Measurements from ENCODE around the gene CDH23. TPM values are rescaled to one million over a fixed set of nuclear protein-coding genes. Genes with fewer than 3 reads are reported as not detected.

Gene CDH23
- polyA plus RNA-seq, 3 donors = 0.83 to 1.3 (median 0.96) TPM

DNA sequence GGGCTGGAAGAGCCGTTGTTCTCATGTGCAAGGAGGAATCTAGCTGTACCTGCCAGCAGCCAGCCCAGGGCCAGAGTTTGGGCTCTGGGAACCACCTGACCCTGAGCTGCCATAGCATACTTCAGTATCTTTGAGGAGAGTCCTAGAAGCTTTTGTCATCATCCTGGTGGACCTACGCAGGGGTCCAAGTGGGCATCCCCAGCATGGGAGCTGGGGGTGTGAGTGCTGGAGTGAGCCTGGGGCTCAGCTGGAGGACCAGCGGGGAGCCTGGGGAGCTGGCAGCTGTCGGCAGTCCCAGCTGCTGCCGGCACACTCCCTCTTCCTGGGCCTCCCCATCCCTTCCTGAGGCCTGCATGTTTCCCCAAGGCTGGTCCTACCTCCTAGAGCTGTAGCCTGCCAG, 290.4 kb downstream of the CDH23 start:
- DNase-seq = no peak

DNA sequence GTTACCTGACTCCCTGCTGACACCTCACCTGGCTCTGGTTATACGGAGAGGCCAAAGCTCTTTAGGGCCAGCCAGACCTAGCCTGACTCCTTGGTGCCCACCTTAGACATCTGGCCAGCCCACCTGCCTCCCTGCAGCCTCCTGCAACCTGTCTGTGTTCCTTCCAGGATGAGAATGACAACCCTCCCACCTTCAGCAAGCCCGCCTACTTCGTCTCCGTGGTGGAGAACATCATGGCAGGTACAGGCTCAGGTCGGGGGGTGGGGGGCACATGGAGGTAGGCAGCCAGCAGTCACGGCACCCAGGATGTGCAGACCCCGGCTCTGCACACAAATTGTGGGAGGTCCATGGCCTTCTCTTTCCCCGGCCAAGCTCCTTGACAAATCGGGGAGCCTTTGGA, 290.8 kb downstream of the CDH23 start:
- DNase-seq = no peak

DNA sequence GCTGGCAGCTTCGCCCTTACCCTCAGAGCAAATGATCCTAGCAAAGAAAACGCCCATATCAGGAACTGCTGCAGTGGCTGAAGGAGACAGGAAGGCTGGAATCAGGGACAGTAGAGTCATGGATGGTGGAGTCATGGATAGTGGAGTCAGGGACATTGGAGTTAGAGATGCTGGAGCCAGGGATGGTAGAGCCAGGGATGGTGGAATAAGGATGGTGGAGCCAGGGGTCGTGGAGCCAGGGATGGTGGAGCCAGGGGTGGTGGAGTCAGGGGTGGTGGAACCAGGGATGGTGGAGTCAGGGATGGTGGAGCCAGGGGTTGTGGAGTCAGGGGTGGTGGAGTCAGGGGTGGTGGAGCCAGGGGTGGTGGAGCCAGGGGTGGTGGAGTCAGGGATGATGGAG, 291.5 kb downstream of the CDH23 start:
- DNase-seq = no peak

DNA sequence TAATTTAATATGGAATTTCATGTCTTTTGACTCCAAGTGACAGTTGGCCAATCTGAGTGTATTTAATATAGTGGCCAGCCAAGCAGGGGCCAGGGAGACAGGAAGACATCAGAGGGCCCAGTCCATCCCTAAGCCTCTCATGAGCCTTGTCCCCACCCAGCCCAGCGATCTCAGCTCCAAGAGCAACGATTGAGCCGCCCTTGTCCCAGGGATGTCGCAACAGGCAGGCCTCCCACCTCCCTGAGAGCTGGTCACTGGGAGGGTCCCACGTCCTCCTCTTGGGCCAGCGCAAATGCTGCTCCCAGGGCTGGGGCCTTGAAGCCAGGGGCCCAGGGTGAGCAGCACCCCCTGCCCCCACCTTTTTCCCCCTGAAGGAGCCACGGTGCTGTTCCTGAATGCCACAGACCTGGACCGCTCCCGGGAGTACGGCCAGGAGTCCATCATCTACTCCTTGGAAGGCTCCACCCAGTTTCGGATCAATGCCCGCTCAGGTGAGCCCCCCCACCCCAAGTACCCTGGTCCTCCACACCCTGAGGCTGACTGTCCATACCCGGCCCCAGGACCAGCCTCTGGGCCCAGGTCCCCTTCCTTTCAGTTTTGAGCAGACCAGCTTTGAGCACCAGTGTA, 293.5 kb downstream of the CDH23 start:
- DNase-seq = no peak

DNA sequence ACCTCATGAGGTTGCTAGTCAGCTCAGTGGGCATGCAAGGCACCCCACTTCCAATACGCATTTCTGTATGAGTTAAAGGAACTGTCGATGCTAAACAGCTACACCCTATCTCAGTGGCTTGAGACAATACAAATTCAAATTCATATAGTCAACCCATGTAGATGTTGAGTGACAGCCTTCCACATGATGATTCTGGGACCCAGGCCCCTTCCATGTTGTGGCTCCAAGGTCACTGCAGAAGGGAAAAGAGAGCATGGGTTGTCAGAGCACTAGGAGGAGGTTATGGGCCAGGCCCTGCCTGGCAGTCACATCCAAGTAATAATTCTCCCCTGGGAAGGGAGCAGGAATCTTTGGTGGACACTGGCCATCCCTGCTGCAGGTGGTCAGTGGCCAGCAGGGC, 294.7 kb downstream of the CDH23 start:
- no peak for DNase-seq

DNA sequence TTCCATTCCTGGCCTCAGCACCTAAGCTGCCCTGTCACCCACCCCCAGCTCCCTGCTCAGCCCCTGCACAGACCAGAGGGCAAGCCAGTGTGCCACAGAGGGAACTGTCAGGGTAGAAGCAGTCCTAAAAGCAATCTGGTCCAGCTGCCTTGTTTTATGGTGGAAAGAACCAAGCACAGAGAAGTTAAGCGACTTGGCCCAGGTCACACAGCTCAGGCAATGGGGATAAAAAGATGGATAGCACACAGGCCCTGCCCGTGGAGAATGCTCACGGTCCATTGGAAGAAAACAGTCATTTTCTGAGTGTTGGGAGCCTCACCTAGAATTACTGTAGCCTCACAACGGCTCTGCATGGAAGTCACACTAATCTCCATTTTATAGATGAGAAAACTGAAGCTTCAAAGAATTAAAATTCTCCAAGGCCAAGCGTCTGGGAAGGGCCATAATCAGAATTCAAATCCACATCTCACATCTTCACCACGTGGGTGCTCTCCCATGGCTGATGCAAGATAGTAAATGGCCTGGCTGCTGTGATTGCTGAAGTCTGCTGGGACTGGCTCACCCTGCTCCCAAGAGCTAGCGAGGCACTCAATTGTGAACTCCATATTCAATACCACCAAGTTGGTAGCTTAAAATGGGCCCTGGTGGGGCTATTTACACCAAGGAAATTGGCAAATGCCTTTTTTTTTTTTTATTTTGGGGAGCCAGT, 296.0 kb downstream of the CDH23 start:
- no peak for DNase-seq

DNA sequence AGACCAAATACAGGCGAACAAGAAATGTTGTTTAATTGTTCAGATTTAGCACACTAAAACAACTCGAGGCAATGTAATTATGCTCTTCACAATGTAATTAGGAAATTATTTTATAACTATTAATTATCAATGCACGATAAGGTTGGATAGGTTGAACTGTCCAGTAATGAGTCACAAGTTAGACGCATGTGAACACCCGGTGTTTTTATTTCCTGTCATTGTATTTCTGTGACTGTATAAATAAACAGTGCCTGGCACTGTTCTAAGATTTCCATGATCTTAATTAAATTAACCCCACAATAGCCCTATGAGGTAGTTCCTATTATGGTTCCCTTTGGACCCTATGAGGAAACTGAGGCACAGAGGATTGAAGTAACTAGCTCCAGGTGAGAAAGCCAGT, 296.7 kb downstream of the CDH23 start:
- DNase-seq = no peak

DNA sequence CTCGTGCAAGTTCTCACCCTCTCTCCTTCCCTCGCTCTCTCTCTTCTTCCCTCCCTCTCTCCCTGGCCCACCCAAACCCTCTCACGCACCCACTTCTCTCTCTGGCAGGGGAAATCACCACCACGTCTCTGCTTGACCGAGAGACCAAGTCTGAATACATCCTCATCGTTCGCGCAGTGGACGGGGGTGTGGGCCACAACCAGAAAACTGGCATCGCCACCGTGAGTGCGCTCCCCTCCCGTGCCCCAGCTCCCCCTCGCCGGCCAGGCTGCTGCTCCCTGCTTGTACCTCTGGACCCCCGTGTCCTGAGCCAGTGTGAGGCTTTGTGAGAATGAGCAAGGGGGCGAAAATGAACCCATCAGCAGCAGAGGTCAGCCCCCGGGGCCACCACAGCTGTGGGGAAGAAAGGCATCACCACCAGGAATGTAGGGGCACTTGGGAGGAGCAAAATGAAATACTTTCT, 297.4 kb downstream of the CDH23 start:
- no peak for DNase-seq

DNA sequence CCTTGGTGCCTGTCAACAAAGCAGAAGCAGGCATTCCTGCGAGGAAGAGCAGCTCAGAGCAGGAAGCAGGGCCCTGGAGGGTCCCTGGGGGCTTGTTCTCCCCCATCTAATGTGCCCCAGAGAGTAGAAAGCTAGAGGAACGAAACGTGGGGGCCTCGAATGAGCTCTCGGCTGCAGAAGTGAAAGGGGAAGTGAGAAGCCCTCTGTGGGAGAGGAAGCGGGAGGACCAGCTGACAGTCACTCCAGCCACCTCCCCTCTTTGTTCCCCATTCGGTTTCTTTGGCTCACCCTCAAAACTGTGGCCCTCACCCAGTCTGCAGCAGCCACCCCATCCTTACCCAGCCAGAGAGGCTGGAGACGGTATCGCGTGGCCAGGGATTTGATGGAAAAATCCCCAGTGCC, 297.8 kb downstream of the CDH23 start:
- no peak for DNase-seq

DNA sequence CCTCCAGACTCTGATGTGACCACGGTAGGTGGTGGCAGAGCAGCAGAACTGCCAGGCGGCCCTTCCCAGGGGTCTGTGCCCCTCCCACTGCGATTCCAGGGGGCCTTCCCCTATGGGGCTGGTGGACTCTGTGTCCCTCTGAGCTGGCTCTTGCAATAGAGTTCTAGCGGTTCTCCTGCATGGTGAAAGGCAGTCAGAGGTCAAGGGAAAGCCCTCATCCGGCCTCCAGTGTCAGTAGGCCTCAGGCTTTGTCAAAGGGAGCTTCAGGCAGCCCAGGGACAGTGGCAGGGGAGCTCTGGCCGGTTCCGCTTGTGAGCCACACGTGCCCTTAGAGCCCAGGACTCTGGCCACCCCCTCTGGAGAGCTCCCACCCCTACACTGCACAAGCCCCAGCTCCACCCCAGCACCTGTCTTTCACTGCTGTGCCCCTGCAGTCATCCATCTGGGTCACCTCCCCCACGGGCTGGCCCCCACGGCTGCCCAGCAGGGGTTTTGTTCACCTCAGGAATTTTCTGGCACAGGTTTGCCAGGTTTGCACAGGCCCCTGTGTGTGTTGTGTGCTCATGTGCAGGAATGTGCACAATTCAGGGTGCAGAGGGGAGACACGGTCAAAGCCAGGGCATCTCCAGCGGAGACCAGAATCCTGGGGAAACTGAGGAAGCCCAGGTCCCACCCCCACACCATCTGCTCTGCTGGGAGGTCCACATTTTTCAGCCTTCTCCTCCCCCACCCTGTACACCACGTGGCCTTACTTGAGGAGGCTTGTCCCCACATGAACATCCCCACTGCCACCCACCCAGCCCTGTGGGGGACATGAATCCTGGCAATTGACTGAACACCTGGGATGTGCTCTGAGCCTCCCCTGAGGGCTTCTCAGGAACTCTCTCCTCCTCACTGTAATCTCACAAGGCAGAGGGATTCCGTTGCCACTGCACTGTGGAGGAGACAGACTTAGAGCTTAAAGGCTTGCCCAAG, 299.1 kb downstream of the CDH23 start:
- DNase-seq = no peak

DNA sequence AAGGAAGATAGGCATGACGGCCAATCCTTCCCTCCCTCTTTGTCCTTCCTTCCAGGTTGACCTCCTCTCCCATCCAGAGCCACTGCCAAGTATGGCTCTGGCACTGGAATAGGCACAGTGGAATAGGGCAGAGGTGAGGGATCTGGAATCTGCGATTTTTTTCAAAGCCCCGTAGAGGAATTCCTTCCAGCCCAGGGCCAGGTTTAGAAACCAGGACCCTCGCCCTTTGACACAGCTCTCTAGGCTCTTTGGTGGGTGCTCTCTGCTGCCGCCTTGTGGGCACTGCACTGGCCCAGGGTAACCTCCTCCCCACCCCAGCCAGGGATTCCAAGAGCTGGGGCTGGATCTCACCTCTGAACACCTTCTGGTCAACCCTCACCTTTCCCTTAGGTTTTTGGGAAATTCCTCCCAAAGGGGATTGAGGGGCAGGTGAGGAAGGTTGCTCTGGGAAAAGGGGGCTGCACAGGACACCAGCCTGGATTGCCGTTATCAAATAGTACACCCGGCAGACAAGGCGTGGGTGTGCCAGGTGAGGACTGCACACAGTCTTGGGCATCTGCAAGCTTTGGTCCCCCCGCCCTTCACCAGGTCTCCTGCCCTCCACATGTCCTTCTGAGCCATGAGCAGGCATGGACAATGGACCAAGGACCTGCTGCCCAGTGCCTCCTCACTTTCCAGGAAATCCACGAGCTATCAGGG, 300.1 kb downstream of the CDH23 start:
- DNase-seq = no peak

DNA sequence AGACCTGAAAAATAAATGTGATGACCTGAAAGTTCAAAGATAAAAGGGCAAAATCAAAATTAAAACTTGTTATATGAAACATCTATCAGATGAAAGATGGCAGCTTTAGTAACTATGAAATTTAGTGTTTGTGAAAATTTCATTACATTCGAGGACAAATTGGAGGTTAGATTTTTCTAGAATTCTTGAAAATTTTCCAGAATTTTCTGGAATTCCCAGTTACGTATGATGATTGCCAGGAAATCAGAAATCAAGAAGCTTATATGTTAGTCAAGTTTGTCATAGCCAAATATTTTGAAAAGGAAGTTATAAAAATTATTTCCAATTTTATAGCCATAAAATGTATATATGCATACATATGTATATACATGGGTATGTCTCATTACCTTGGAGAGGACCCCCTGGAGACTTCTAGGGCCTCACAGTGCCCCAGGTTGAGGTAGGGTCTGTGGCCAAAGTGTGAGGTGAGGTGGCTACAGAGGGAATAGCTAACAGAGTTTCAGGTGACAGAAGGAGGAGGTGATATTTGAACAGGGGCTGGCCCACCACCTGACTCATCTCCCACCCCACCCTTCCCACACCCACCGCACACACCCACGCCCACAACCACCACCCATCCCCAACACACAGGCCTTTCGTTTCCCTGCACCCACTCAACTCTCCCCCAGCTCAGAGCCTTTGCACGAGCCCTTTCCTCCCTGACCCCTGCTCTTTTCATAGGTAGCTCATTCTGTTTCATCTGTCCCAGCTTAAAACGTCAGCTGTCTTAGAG, 301.4 kb downstream of the CDH23 start:
- no peak for DNase-seq

DNA sequence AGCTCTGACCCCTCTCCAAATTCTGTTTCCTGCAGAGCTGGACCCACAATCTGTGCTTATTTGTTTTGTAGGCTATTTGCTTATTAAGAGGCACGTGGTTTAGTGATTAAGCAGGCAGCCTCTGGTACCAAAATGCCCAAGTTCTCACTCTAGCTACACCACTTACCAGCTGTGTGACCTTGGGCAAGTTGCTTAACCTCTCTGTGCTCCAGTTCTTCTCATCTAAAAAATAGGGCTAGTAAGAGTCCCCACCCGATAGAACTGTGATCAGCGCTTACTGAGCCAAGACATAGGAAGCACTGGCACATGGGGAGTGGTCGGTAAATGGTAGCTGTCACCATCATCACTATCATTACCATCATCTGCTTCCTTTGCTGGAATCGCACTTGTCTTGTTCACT, 302.0 kb downstream of the CDH23 start:
- no peak for DNase-seq

DNA sequence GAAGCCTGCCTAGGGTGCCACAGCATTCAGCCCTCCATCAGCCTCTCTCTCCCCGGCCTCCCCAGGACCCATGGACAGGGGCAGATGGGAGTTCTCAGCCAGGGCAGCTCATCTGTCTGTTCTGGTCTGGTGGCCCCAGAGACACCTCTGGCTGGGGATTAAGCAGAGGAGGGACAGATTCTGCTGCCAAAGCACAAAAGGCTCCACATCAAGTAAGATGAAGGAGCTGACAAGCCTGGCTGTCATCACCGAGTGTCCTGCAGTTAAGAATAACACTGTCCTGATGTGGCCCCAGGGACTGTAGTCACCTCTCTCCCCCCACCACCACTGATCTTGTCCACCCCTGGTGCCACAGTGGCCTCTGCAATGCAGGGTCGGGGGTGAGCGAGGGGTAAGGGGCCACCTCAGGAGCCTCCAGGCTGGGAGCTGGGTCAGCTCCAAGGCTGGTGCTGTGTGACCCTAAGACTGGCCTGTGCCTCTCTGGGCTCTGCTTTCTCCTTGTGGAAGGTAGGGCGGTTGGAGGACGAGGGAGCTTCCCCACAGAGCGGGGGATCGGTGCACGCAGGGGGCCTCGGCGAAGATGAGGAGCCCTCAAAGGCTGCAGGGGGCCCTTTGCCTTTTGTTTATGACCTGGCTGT, 304.1 kb downstream of the CDH23 start:
- peak; percentile 23 for DNase-seq

DNA sequence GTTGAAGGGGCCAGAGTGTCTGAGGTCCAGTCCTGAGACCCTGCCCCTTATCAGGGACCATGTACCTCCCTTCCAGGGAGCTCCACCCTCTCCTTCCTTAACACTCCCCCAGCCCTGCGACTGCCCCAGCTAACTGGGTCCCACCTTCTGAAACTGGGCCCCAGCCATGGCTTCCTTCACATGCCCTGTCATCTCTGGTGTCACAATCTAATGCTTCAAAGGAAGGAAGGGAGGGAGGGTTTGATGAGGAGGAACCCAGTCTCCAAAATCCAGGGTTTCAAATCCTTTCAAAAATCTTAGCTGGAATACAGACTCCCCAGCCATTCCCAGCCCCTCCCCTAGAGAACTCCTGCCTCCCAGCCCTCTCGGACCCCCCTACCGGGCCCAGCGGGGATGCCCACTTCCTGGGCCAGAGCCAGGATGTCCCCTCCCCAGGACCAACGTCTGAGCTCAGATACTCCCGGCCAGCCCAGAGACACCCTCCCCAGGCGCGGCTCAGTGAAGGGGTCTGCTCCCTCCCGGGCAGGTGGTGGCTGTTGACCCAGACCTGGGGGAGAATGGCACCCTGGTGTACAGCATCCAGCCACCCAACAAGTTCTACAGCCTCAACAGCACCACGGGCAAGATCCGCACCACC, 304.9 kb downstream of the CDH23 start:
- no peak for DNase-seq

DNA sequence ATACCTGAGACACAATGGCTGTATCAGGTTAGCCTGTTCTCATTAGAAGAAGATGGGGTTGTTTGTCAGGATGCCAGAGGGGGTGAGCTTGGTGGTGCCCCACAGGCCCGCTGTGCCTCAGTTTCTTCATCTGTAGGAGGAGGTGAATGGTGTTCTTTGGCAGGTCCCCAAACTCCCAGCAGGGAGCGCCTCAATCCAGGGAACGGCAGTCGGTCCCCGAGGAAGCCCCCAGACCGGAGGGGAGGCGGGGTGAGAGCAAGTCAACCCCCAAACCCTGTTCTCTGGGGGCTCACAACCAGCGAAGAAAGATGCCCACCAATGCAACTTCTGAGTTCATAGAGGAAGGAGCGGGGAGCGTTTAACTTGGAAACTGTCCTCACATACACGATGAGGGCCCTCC, 306.9 kb downstream of the CDH23 start:
- no peak for DNase-seq

DNA sequence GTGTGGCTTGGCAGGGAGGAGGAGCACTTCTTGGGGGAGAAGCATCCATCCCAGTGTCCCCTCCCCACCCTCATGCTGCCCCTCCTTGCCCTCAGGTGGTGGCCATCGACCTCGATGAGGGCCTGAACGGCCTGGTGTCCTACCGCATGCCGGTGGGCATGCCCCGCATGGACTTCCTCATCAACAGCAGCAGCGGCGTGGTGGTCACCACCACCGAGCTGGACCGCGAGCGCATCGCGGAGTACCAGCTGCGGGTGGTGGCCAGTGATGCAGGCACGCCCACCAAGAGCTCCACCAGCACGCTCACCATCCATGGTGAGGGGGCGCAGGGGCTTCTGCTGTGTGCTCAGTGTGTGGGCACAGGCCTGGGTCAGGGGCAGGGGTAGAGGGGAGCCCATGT, 308.1 kb downstream of the CDH23 start:
- DNase-seq = no peak

DNA sequence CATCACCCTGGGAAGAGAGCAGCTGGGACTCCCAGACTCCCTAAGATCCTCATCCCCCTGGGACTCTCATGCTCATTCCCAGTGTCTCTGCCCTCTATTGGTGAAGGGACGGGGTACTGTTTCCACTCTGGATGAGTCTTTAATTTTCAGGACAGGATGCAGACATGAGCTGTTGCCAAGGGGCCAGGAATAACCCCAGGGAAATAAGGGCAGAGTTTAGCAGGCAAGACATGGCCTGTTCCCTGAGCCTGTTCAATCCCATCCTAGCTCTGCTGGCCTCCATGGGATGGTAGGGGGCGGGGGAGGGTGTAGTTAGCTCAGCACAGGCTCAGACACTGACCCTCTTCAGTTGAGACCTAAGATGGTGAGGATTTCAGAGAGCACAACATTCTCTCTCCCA, 308.9 kb downstream of the CDH23 start:
- DNase-seq = no peak

DNA sequence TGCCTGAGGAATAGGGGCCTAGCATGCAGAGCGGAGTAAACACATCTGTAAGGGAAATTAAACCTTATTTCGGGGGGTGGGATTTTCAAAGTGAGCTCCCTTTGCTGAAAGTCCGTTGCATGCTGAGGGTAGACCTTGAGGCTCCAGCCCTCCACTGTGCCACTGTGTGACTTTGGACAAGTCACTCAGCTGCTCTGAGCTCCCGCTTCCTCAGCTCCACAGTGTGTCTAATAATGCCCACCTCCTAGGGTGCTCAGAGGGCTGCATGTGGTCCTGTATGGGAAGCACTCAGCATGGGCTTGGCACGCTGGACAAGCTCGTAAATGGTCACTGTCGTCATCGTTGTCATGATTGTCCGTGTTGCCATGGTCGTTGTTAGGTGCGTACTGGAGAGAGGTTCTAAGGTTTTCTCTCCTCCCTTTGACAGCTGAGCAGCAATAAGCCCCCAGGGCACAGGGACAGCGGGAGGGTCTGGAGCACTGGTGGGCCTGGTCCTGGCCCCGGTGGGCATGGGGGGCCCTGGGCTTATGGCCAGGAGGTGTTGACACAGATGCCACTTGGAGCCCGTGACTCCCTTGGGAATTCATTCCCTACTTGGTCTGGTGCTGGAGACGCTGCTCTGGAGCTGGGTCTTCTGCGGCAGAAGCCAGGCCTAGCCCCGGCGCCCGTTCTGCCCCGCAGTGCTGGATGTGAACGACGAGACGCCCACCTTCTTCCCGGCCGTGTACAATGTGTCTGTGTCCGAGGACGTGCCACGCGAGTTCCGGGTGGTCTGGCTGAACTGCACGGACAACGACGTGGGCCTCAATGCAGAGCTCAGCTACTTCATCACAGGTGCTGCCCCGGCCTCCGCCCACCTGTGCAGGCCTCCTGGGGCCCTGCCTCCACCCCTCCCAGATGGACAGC, 309.7 kb downstream of the CDH23 start:
- DNase-seq = no peak
